NCI-H1694 (cell line): ENCODE results near the gene SFSWAP.
"Not testable (repeated sequence)": the region's sequence is repeated elsewhere in the genome, so short reads cannot be mapped to it uniquely, and the experiment has no call there.

Experiments used
- DNase-seq: peaks from one replicate; lab custom pipeline; 2025; lab: John Stamatoyannopoulos, UW

The SFSWAP gene

GRCh38 chr12:131789638-131790037 lies 78.7 kb downstream of the SFSWAP start:
- DNase-seq: no peak

DNA sequence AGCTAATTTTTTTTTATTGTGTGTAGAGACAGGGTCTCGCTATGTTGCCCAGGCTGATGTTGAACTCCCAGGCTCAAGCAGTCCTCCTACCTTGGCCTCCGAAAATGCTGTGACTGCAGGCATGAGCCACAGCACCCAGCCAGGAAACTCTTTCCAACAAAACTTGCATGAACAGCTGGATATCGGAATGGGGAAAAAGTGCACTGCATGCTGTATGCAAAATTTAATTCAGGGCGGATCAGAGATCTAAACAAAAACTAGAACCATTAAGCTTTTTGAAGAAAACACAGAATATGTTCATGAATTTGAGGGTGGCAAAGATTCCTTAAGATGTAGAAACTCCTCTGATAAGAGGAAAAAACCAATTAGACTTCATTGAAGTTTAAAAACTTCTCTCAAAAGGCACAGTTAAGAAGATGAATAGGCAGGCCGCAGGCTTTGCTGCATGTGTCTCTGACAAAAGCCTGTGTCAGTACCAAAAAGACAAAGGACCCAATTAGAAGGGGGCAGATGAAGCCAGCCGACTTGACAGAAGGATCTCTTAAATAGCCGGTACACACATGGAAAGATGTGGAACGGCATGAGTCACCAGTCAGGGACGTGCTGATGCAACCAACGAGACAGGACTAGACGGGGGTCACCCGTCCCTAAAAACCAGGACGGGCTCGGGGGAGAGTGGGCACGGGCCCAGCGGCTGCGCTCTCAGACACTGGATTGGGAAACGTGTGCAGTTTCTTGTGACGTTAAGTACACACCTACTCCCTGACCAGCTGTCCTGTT lies 82.5 kb downstream of the SFSWAP start:
- no peak for DNase-seq

DNA sequence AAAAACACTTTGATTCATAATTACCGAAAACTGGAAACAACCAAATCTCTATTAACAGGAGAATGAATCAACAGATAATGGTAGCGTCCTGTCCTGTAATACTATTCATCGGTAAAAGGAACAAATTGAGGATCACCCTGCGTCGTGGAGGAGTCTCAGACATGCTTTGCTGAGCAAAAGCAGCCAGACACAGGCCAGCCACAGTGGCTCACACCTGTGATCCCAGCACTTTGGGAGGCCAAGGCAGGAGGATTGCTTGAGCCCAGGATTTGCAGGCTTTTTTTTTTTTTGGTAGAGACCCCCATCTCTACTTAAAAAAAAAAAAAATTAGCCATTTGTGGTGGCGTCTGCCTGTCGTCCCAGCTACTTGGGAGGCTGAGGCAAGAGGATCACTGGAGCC lies 83.2 kb downstream of the SFSWAP start:
- no peak for DNase-seq

DNA sequence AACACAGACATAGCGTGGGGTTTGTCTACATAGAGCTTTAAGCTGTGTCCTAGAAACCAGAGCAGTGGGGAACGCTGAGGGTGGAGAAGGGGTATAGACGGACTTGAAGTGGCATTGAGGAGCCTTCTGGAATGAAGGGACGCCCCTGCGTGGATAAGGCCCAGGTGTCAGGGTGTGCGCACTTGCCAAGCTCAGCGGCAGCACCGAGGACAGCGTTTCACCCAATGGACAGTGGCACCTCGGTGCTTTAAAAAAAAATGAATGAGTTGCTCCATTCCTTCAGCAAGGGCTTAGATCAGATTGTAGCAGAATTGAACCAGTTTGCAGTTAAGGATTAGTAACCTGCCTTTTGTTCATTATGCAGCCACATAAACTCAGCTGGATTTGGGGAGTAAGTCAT lies 83.7 kb downstream of the SFSWAP start:
- no peak for DNase-seq

- no peak for DNase-seq
Observed at GRCh38 chr12:131795064-131795463, 84.2 kb downstream of the SFSWAP start.

GRCh38 chr12:131795690-131796410 lies 85.0 kb downstream of the SFSWAP start:
- DNase-seq: no peak

GRCh38 chr12:131796411-131796736 lies 85.5 kb downstream of the SFSWAP start:
- DNase-seq: no peak

DNA sequence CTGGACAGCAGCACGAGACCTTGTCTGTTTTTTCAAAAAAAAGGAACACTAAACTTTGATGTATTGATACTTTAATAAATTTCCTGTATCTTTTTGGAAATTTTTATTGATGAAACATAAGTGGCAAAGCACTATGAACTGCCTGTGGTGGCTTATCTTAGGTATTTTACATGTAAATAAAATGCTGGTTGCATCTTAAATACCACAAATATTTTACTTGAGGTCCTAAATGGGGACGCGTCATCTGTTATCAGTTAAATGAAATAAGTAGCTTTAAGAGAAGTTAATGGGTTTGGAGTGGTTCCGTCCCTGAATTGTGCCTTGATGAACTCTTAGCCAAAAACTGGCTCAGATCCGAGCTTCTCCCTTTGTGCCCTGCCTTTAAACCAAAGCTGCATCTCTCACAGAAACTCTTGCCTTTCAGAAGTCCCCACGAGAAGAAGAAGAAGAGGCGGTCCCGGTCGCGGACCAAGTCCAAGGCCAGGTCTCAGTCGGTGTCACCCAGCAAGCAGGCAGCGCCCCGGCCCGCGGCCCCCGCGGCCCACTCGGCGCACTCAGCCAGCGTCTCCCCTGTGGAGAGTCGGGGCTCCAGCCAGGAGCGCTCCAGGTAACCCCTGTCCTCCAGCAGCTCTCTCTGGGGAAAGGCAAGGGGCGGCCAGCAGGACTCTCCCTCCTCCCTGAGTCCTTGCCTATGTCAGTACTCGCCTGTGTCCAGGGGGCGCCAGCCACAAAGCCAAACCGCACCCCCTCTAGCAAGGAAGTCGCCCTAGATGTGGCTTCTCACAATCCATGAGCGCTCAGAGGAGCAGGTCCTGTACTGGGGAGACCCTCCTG lies 86.1 kb downstream of the SFSWAP start:
- DNase-seq: no peak

DNA sequence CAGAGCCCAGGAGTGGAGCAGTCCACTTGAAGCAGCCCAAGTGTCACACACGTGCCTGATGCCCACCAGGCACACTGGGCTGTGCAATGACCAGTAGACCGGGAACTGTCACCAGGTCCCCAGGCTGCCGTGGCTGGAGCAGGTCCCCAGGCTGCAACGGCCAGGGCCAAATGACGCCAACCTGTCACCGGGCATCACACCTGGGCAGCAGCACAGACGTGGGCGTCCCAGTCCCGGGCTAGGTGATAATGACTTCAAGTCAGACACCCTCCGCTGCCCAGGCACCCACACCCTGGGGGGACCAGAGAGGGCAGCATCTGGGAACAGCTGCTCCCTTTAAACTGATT lies 86.7 kb downstream of the SFSWAP start:
- DNase-seq: no peak

- no peak for DNase-seq
Observed at GRCh38 chr12:131799195-131799594, 88.3 kb downstream of the SFSWAP start.

DNA sequence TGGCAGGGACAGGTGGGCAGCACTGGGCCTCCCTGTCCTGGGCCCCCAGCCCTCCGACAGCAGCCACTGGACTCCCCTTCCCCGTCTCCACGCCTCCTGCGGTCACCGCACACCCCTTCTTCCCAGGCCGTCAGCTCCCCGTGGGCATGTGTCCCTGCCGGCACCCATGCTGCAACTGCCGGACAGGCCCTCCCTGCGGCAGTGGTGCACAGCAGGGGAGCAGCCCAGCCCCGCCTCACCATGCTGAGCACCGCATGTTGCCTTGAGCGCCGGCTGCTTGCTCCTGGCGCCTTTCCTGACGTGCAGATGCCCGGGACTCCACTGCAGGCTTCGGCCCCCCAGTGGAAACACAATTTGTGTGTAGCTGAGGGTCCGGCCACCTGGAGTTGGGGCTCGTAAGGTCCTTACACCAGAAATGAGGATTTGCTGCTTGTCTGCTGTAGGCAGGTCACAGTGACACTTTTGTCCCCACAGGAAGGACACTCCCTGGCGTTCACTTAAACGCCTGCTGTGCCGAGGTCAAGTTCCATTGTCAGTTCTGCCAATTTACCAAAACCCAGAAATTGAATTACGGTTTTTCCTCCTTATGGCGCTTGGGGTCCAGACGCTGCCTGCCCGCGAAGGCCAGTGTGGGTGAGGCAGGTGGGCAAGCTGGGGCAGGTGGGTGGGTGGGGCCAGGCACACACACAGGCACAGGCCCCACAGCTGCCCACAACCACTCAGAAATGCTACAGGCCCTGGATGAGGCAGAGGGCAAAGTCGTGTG lies 89.1 kb downstream of the SFSWAP start:
- no peak for DNase-seq

- no peak for DNase-seq
Observed at GRCh38 chr12:131800594-131801135, 89.8 kb downstream of the SFSWAP start.

GRCh38 chr12:131801254-131801866 lies 90.5 kb downstream of the SFSWAP start:
- DNase-seq: no peak

DNA sequence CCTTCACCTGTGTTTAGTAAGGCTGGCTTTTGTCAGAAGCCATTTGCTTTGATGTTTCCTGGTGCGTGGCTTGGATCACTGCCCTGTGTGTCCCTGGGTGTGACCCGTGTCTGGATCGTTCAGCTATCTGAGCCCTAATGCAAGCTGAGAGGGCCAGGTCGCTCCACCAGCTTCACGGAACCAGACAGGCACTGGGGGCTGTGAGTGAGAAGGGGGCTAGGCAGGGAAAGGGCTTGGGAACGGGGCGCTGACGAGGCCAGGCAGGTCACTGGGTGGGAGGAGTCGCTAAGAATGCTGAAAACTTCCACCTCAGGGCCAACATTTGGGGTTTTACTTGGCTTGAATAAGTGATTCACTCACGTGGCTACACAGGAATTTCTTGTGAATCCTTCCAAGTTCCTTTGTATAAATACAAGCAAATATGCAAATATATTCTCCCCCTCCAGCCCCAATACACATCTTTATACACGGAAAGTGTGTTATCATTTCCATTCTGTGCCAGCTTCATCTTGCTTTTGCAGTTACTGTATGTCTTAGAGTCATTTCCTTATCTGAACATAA lies 93.2 kb downstream of the SFSWAP start:
- DNase-seq: no peak

DNA sequence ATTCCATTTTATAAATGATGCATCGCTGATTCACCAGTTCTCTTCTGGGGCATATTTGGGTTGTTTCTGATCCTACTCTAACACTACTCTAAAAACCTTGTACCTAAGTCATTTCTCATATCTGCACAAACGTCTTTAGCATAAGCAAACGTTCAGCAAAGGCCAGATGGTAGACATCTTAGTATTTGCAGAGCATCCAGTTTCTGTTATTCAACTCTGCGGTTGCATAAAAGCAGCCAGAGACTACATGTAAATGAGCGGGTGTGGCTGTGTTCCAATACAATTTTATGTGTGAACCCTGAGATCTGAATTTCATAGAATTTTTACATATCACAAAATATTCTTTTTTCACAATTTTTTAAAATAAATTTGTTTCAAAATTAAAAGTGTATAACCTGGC lies 94.5 kb downstream of the SFSWAP start:
- DNase-seq: no peak

DNA sequence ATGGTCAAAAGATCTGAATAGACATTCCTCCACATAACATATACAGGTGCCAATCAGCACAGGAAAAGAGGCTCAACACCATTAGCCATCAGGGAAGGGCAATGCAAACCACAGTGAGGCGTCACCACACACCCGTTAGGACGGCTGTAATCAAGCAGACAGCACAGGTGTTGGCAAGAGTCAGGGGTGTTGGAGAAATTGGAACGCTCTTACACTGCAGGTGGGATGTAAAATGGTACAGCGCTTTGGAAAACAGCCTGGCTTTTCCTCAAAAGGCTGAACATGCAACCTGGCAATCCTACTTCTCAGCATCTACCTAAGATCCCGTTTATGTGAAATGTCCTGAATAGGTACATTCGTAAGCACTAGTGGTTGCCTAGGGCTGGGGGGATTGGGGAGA lies 95.8 kb downstream of the SFSWAP start:
- DNase-seq: no peak

GRCh38 chr12:131808744-131809371 lies 98.0 kb downstream of the SFSWAP start:
- no peak for DNase-seq

- DNase-seq: not testable (repeated sequence)
Observed at GRCh38 chr12:131809476-131810254, 98.8 kb downstream of the SFSWAP start.

GRCh38 chr12:131810726-131811125 lies 99.8 kb downstream of the SFSWAP start:
- no peak for DNase-seq

DNA sequence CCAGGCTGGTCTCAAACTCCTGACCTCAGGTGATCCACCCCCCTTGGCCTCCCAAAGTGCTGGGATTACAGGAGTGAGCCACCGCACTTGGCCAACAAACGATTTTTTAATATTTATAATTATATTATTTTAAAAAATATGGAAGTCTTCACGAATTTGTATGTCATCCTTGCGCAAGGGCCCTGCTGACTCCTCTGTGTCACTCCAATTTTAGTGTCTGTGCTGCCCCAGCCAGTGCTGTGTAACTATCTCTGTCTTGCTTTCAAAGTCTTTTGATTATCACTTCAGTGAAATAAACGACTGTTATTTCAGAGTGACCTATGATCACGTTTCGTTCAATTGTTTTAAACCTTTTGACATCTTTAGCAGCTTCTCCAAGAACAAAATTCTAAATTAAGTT lies 104.2 kb downstream of the SFSWAP start:
- DNase-seq: no peak
